Measurements from ENCODE around the gene SLC25A27. TPM values are rescaled to one million over a fixed set of nuclear protein-coding genes. Genes with fewer than 3 reads are reported as not detected.

Gene SLC25A27
- total and polyA plus RNA-seq, 11 donors, result 2.5 to 23.3 (median 10.5) TPM

GRCh38 chr6:46667377-46667776 is 14.6 kb downstream of the SLC25A27 start:
- ATAC-seq (no peak), DNase-seq (no peak)
- no peak for TF ChIP-seq CTCF (IDR thresholded peaks at IDR 0.05)
- no peak for TF ChIP-seq POLR2A (IDR thresholded peaks at IDR 0.05)
- intact Hi-C loops (cut with DNase I), result no loop called here
- Histone ChIP-seq H3K4me1 (no peaks in the 10 kb centered on the region), H3K27ac (no peak overlapping the region), H3K27me3 (no peaks in the 10 kb centered on the region), H3K4me3 (no peak overlapping the region), H3K9me3 (no peaks in the 10 kb centered on the region), H3K36me3 (peaks cover 0 to 90% (median 27%) of the 10 kb centered on the region in 9 donors)
- WGBS, 4 donors, result 93 to 98% (median 95%) methylated on average over 2 of the region's 2 CpGs

GRCh38 chr6:46674410-46674809 is 21.6 kb downstream of the SLC25A27 start:
- DNase-seq, result no peak
- no peak overlapping the region for H3K27ac ChIP-seq
- H3K4me3 ChIP-seq, result no peak overlapping the region
- TF ChIP-seq CTCF (IDR thresholded peaks at IDR 0.05) (no peak), POLR2A (IDR thresholded peaks at IDR 0.05) (no peak)
- H3K9me3 ChIP-seq, result no peaks in the 10 kb centered on the region
- no peaks in the 10 kb centered on the region for H3K4me1 ChIP-seq
- no peak for ATAC-seq
- no peaks in the 10 kb centered on the region for H3K27me3 ChIP-seq
- WGBS, 4 donors, result 88 to 93% (median 89%) methylated on average over 1 of the region's 1 CpG
- peaks cover 0 to 79% (median 30%) of the 10 kb centered on the region in 9 donors for H3K36me3 ChIP-seq
- intact Hi-C loops (cut with DNase I), result no loop called here

GRCh38 chr6:46676604-46677313 is 24.0 kb downstream of the SLC25A27 start:
- Histone ChIP-seq H3K27ac (no peak overlapping the region), H3K4me3 (no peak overlapping the region), H3K4me1 (no peaks in the 10 kb centered on the region), H3K36me3 (peaks cover 0 to 58% (median 25%) of the 10 kb centered on the region in 9 donors), H3K9me3 (no peaks in the 10 kb centered on the region), H3K27me3 (no peaks in the 10 kb centered on the region)
- DNase-seq, result no peak
- intact Hi-C loops (cut with DNase I), result no loop called here
- WGBS, 4 donors, result 87 to 93% (median 90%) methylated on average over 6 of the region's 6 CpGs
- TF ChIP-seq POLR2A (IDR thresholded peaks at IDR 0.05) (no peak), CTCF (IDR thresholded peaks at IDR 0.05) (no peak)
- no peak for ATAC-seq

GRCh38 chr6:46677314-46677654 is 24.5 kb downstream of the SLC25A27 start:
- TF ChIP-seq POLR2A (IDR thresholded peaks at IDR 0.05) (no peak), CTCF (IDR thresholded peaks at IDR 0.05) (peak in 3 of 12 donors; percentile 6 to 26 (median 8))
- Histone ChIP-seq H3K4me3 (no peak overlapping the region), H3K9me3 (no peaks in the 10 kb centered on the region), H3K27ac (no peak overlapping the region), H3K4me1 (no peaks in the 10 kb centered on the region), H3K27me3 (no peaks in the 10 kb centered on the region), H3K36me3 (peaks cover 0 to 53% (median 25%) of the 10 kb centered on the region in 9 donors)
- intact Hi-C loops (cut with DNase I), result no loop called here
- DNase-seq (no peak), ATAC-seq (no peak)
- 63 to 73% (median 69%) methylated on average over 4 of the region's 4 CpGs for WGBS, 4 donors

Measured in heart left ventricle (tissue), 16 donors.